Suprapubic skin (tissue), 4 donors: ENCODE measurements around the gene ZNF408.

ENCODE experiments used
- EP300 ChIP-seq: sonication (generic); formaldehyde crosslinking; IDR thresholded peaks from one replicate; pipeline ENCODE4 v1.6.1; 2017; ENCODE audit warnings: antibody characterized with exemption
- POLR2A ChIP-seq, 2 donors: fragments of 450-650 bp; IDR thresholded peaks; one replicate each; pipeline ENCODE4 v1.6.1; 2017; ENCODE audit warnings: antibody characterized with exemption in 2 of 2, mild to moderate bottlenecking in 2 of 2, moderate library complexity in 2 of 2
- POLR2AphosphoS5 ChIP-seq, 3 donors: sonication (generic); formaldehyde crosslinking; IDR thresholded peaks; one replicate each; pipeline ENCODE4 v1.6.1; 2017; ENCODE audit warnings: antibody characterized with exemption in 3 of 3
- TF ChIP-seq, protein P1 (sequence below), 2 donors: fragments of 200-600 bp in 1 of 2; fragments of 450-650 bp in 1 of 2; sonication (generic) in 1 of 2; IDR thresholded peaks; one replicate each; pipeline ENCODE4 v1.5.1; 2016 to 2019; ENCODE audit warnings: antibody characterized with exemption in 2 of 2, mild to moderate bottlenecking in 1 of 2, moderate library complexity in 1 of 2

DNA sequence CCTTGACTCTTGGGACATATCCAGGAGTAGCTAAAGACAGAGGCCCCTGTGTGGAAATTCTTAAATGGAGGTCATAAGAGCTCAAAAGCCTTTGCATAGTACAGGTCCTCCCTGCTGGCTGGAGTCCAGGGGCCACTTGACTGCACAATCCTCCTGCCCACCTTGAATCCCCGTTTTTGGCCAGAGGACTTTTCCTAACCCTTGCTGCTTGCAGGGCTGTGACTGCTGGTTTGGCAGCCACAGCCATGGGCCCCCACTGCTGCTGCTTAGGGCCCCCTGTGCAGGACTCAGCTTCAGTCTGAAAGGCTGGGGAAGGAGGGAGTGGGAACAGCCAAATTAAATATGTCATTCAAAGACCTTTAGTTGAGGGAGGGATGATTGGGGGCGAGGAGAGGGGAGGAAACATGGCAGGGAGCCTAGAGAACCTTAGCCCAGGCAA lies 33.8 kb upstream of the ZNF408 start:
- TF ChIP-seq, protein P1, sequence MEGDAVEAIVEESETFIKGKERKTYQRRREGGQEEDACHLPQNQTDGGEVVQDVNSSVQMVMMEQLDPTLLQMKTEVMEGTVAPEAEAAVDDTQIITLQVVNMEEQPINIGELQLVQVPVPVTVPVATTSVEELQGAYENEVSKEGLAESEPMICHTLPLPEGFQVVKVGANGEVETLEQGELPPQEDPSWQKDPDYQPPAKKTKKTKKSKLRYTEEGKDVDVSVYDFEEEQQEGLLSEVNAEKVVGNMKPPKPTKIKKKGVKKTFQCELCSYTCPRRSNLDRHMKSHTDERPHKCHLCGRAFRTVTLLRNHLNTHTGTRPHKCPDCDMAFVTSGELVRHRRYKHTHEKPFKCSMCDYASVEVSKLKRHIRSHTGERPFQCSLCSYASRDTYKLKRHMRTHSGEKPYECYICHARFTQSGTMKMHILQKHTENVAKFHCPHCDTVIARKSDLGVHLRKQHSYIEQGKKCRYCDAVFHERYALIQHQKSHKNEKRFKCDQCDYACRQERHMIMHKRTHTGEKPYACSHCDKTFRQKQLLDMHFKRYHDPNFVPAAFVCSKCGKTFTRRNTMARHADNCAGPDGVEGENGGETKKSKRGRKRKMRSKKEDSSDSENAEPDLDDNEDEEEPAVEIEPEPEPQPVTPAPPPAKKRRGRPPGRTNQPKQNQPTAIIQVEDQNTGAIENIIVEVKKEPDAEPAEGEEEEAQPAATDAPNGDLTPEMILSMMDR (IDR thresholded peaks at IDR 0.05), result no peak
- no peak for TF ChIP-seq POLR2A (IDR thresholded peaks at IDR 0.05)
- no peak for TF ChIP-seq EP300
- TF ChIP-seq POLR2AphosphoS5 (IDR thresholded peaks at IDR 0.05), result no peak
